ENCODE measurements around the gene OARD1. TPM values are rescaled to one million over a fixed set of nuclear protein-coding genes. Genes with fewer than 3 reads are reported as not detected.
"Not testable (repeated sequence)": the region's sequence is repeated elsewhere in the genome, so short reads cannot be mapped to it uniquely, and the experiment has no call there.

The OARD1 gene
- total RNA-seq, 1 donor from 2014 or later, result 7.8 TPM

DNA sequence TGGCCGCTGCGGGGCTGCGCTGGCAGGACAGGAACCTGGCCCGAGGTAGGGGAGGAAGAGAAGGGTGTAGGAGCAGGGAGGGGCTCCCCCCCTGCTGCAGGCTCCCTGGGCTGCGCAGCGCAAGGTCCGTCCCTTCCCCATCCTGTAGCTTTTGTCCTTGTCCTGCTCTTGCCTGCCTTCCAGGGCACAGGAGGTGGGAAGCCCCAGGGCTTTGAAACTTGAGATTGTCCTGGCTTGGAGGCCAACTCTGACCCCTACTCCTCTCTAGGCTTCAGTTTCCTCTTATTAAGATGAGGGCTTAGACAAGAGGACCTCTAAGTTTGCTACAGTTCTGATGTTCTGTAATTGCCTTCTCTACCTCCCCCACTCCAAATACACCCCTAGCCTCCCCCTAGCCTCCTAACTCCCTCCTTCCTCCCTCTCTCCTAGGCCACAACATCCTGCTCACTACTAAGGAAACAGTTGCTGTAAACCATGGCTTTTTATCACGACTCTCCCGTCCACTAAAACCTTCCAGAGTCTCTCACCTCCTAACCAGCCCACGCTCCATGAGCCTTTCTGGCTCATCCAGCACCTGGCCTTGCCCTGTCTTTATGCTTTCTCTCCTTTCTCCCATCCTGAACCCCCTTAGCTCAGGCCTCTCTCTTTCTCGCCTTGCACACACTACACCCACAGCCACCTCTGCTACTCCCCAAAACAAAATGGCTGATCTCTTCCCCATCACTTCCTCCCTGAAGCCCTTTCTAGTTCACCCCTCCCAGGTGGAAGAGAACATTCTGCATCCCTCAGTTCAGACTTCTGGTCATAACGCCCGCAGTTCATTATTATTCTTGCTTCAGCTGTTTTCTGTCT, 43.4 kb downstream of the OARD1 start:
- DNase-seq (ENCODE audit: extremely low read depth, low read depth, low spot score), result no peak

DNA sequence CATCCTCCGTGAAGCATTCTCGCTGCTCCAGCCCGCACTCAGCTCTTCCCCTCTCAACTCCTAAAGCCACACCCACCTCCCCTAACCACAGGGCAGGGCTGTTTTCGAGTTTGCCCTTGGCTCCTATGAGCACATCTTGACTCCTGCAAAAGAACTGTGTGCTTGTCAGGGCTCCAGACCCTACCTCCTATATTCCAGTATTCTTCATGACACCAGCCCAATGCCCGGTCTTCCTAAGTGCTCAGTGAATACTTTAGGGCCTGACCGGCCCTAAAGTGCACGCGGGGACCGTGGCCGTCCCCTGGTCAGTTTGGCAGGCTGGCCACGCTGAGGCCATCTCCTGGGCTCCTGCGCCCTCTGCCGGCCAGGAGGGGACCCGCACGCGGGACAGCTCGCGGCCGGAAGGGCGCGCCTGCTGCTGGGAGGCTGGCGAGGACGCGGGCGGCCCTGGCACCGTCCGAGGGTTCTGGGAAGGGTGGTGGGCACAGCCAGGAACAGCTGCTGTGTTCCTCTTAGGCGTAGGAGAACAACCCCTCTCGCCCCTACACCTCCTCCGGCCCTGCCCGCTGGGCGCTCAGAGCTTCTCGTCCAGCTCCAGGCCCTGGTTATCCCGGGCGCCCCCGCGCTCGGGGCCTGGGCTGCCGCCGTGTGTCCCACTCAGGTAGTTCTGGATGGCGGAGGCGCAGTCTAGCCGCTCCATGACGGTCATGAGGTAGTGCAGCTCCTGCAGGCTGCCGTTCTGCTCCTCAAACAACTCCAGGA, 44.2 kb downstream of the OARD1 start:
- DNase-seq (ENCODE audit: extremely low read depth, low read depth, low spot score), result no peak

DNA sequence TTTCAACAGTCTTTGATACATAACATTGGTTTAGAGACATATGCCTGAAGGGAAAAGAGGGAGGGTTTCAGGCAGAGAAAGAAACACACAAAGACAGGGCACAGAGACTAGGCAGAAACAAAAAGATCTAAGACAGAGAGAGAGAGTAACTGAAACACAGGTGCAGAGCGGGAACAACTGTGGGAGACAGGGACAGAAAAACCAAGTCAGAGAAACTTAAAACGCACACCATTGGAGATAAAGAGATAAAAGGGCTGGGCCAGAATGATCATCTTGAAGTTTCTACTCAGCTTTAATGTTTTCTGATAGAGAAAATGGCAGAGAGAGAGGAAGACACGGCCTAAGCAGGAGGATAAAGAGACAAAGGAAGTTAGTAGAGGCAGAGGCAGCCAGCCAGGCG, 44.9 kb downstream of the OARD1 start:
- DNase-seq (ENCODE audit: extremely low read depth, low read depth, low spot score), result no peak

- no peak for DNase-seq (ENCODE audit: extremely low read depth, low read depth, low spot score)
These were observed 46.1 kb downstream of the OARD1 start for GRCh38 chr6:41025966-41026530.

- no peak for DNase-seq (ENCODE audit: extremely low read depth, low read depth, low spot score)
These were observed 49.0 kb downstream of the OARD1 start for GRCh38 chr6:41023114-41023513.

- no peak for DNase-seq (ENCODE audit: extremely low read depth, low read depth, low spot score)
These were observed 49.9 kb downstream of the OARD1 start for GRCh38 chr6:41022294-41022693.

GRCh38 chr6:41021832-41022231, 50.3 kb downstream of the OARD1 start:
- DNase-seq (ENCODE audit: extremely low read depth, low read depth, low spot score), result no peak

GRCh38 chr6:41017663-41018062, 54.5 kb downstream of the OARD1 start:
- DNase-seq (ENCODE audit: extremely low read depth, low read depth, low spot score), result no peak

DNA sequence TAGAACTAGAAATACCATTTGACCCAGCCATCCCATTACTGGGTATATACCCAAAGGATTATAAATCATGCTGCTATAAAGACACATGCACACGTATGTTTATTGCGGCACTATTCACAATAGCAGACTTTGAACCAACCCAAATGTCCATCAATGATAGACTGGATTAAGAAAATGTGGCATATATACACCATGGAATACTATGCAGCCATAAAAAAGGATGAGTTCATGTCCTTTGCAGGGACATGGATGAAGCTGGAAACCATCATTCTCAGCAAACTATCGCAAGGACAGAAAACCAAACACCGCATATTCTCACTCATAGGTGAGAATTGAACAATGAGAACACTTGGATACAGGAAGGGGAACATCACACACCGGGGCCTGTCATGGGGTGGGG, 56.3 kb downstream of the OARD1 start:
- DNase-seq (ENCODE audit: extremely low read depth, low read depth, low spot score), result not testable (repeated sequence)

DNA sequence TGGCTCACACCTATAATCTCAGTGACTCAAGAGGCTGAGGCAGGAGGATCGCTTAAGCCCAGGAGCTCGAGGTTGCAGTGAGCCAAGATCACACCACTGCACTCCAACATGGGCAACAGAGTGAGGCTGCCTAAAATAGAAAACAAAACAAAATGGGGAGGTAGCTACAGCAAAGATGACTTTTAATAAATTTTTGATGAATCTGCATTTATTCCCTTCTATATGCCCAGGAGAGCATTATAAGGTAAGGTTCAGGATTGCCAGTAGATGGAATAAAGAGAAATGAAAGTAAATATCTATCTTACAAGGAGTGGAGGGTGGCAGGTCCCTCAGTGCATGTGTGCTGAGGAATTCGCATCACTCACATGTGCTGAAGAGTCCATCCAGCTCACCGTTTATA, 57.4 kb downstream of the OARD1 start:
- no peak for DNase-seq (ENCODE audit: extremely low read depth, low read depth, low spot score)

Other genes starting within 250 kb of the OARD1 start
- 0.10 TPM in 1 of 2 replicates, not detected in the other for gene UNC5CL, start 33.1 kb downstream of the OARD1 start, total RNA-seq
- gene TSPO2, start 29.9 kb downstream of the OARD1 start, total RNA-seq, result not detected in 2 replicates
- gene APOBEC2, start 19.2 kb downstream of the OARD1 start, total RNA-seq, result not detected in 2 replicates
- gene NFYA, start 618 bp upstream of the OARD1 start, total RNA-seq, result 15.1 and 28.2 TPM in 2 replicates
- not detected in 2 replicates for gene TREML1, start 82.0 kb upstream of the OARD1 start, total RNA-seq
- gene TREM2, start 90.8 kb upstream of the OARD1 start, total RNA-seq, result not detected in 2 replicates
- gene TREML2, start 128.8 kb upstream of the OARD1 start, total RNA-seq, result not detected in 2 replicates
- gene TREML4, start 156.0 kb upstream of the OARD1 start, total RNA-seq, result not detected in 2 replicates
- gene TREM1, start 214.3 kb upstream of the OARD1 start, total RNA-seq, result not detected in 2 replicates